ENCODE measurements around the gene BCR. TPM values are rescaled to one million over a fixed set of nuclear protein-coding genes. Genes with fewer than 3 reads are reported as not detected.

BCR gene
- total and polyA plus RNA-seq, 2 experiments from 2014 or later: 38.8 to 42.2 TPM

GRCh38 chr22:23353004-23353403, 172.7 kb downstream of the BCR start:
- 100% methylated on average over 1 of the region's 1 CpG for WGBS (ENCODE audit: low lambda C conversion rate, missing lambda C conversion rate)

GRCh38 chr22:23353696-23354095, 173.4 kb downstream of the BCR start:
- DNase-seq (ENCODE audit: low spot score): no peak
- Histone ChIP-seq H3K27ac (no peak overlapping the region), H3K79me2 (no peaks in the 10 kb centered on the region), H3K4me2 (no peak overlapping the region), H3K9me3 (ENCODE audit: low read depth) (no peaks in the 10 kb centered on the region), H3K4me1 (ENCODE audit: insufficient read depth) (no peaks in the 10 kb centered on the region), H3K9me2 (replicated peaks; ENCODE audit: insufficient read depth) (no peaks in the 10 kb centered on the region), H2AFZ (no peak overlapping the region), H3K36me3 (replicated peaks; ENCODE audit: insufficient read depth, low read depth) (no peaks in the 10 kb centered on the region), H3K4me3 (no peak overlapping the region), H3K27me3 (no peaks in the 10 kb centered on the region), H4K20me1 (ENCODE audit: insufficient read depth, poor library complexity, severe bottlenecking) (no peaks in the 10 kb centered on the region)
- 96% methylated on average over 1 of the region's 1 CpG for WGBS (ENCODE audit: low lambda C conversion rate, missing lambda C conversion rate)
- TF ChIP-seq CTCF (IDR thresholded peaks at IDR 0.05; ENCODE audit: poor library complexity): no peak
- no peak for TF ChIP-seq EZH2 (IDR thresholded peaks at IDR 0.05; ENCODE audit: borderline replicate concordance)
- no peak for TF ChIP-seq EZH2phosphoT487 (IDR thresholded peaks at IDR 0.05; ENCODE audit: low read depth, severe bottlenecking, unreplicated experiment)

More at GRCh38 chr22:23353004-23353403, 172.7 kb downstream of the BCR start:
- Histone ChIP-seq H3K4me1 (ENCODE audit: insufficient read depth) (no peaks in the 10 kb centered on the region), H2AFZ (no peak overlapping the region), H3K4me3 (no peak overlapping the region), H3K4me2 (no peak overlapping the region), H3K36me3 (replicated peaks; ENCODE audit: insufficient read depth, low read depth) (no peaks in the 10 kb centered on the region), H3K79me2 (no peaks in the 10 kb centered on the region), H3K27me3 (no peaks in the 10 kb centered on the region), H4K20me1 (ENCODE audit: insufficient read depth, poor library complexity, severe bottlenecking) (no peaks in the 10 kb centered on the region), H3K27ac (no peak overlapping the region), H3K9me3 (ENCODE audit: low read depth) (no peaks in the 10 kb centered on the region), H3K9me2 (replicated peaks; ENCODE audit: insufficient read depth) (no peaks in the 10 kb centered on the region)
- TF ChIP-seq EZH2 (IDR thresholded peaks at IDR 0.05; ENCODE audit: borderline replicate concordance) (no peak), EZH2phosphoT487 (IDR thresholded peaks at IDR 0.05; ENCODE audit: low read depth, severe bottlenecking, unreplicated experiment) (no peak), CTCF (IDR thresholded peaks at IDR 0.05; ENCODE audit: poor library complexity) (no peak)
- no peak for DNase-seq (ENCODE audit: low spot score)

- 69% methylated on average over 4 of the region's 4 CpGs for whole genome bisulfite sequencing (ENCODE audit: low lambda C conversion rate, missing lambda C conversion rate)
- no peak overlapping the region for H3K4me2 ChIP-seq
- H3K9me2 ChIP-seq (replicated peaks; ENCODE audit: insufficient read depth): no peaks in the 10 kb centered on the region
- H3K4me1 ChIP-seq (ENCODE audit: insufficient read depth): no peaks in the 10 kb centered on the region
- no peak overlapping the region for H2AFZ ChIP-seq
- no peaks in the 10 kb centered on the region for H4K20me1 ChIP-seq (ENCODE audit: insufficient read depth, poor library complexity, severe bottlenecking)
- H3K27ac ChIP-seq: no peak overlapping the region
- H3K4me3 ChIP-seq: no peak overlapping the region
- no peaks in the 10 kb centered on the region for H3K36me3 ChIP-seq (replicated peaks; ENCODE audit: insufficient read depth, low read depth)
- no peaks in the 10 kb centered on the region for H3K79me2 ChIP-seq
- no peak for DNase-seq (ENCODE audit: low spot score)
- H3K27me3 ChIP-seq: no peaks in the 10 kb centered on the region
- no peak for TF ChIP-seq CTCF (IDR thresholded peaks at IDR 0.05; ENCODE audit: poor library complexity)
- no peak for TF ChIP-seq EZH2 (IDR thresholded peaks at IDR 0.05; ENCODE audit: borderline replicate concordance)
- no peak for TF ChIP-seq EZH2phosphoT487 (IDR thresholded peaks at IDR 0.05; ENCODE audit: low read depth, severe bottlenecking, unreplicated experiment)
- H3K9me3 ChIP-seq (ENCODE audit: low read depth): no peaks in the 10 kb centered on the region
These were observed 175.8 kb downstream of the BCR start for GRCh38 chr22:23356094-23356493.

GRCh38 chr22:23357053-23357452, 176.7 kb downstream of the BCR start:
- WGBS (ENCODE audit: low lambda C conversion rate, missing lambda C conversion rate): 69% methylated on average over 14 of the region's 14 CpGs
- H3K36me3 ChIP-seq (replicated peaks; ENCODE audit: insufficient read depth, low read depth): no peaks in the 10 kb centered on the region
- H3K4me1 ChIP-seq (ENCODE audit: insufficient read depth): no peaks in the 10 kb centered on the region
- no peaks in the 10 kb centered on the region for H3K27me3 ChIP-seq
- no peak overlapping the region for H3K4me2 ChIP-seq
- no peak overlapping the region for H3K4me3 ChIP-seq
- no peak overlapping the region for H3K27ac ChIP-seq
- H3K79me2 ChIP-seq: no peaks in the 10 kb centered on the region
- no peak overlapping the region for H2AFZ ChIP-seq
- H3K9me3 ChIP-seq (ENCODE audit: low read depth): no peaks in the 10 kb centered on the region
- no peaks in the 10 kb centered on the region for H3K9me2 ChIP-seq (replicated peaks; ENCODE audit: insufficient read depth)
- no peak for DNase-seq (ENCODE audit: low spot score)
- H4K20me1 ChIP-seq (ENCODE audit: insufficient read depth, poor library complexity, severe bottlenecking): no peaks in the 10 kb centered on the region
- TF ChIP-seq EZH2phosphoT487 (IDR thresholded peaks at IDR 0.05; ENCODE audit: low read depth, severe bottlenecking, unreplicated experiment) (no peak), CTCF (IDR thresholded peaks at IDR 0.05; ENCODE audit: poor library complexity) (no peak), EZH2 (IDR thresholded peaks at IDR 0.05; ENCODE audit: borderline replicate concordance) (no peak)

Measured in hepatocyte (in vitro differentiated cells).